ENCODE measurements around the gene SLC9A1.

DNA sequence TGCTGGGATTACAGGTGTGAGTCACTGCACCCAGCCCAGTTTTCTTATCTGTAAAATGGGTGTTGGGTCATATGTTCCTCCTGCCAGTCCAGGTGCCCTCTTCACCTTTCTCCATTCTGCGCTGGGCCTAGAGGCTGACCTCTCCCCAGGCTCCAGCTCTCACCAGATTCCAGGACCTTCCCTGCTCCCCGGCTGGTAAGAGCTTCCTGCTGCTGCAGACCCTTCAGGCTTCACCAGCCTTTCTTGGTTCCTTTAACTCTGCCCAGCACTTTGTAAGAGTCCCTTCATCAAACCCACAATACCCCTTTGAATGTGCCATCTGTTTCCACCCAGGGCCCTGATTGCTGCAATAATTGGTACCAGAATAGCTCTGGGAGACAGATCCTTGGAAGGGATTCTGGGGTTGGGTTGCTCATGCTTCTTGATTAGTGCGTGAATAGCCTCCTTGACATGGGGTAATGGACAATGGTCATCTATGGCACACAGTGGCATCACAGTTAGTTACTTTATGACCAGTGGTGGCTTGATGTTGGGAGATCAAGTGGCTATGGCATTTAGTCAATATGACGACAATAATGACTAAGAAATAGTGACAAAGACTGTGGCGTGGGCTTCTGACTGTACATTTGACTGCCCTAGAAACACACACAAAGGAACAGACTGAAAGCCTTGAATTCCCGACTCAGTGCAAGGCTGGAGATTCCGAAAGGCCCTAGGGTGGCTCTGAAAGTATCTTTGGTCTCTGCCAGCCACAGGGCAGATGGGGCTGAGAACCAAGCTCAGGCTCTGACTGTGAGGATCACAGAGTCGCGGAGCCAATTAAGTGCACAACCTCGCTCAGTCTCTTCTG is 67.3 kb downstream of the SLC9A1 start:
- TF ChIP-seq, protein P1, sequence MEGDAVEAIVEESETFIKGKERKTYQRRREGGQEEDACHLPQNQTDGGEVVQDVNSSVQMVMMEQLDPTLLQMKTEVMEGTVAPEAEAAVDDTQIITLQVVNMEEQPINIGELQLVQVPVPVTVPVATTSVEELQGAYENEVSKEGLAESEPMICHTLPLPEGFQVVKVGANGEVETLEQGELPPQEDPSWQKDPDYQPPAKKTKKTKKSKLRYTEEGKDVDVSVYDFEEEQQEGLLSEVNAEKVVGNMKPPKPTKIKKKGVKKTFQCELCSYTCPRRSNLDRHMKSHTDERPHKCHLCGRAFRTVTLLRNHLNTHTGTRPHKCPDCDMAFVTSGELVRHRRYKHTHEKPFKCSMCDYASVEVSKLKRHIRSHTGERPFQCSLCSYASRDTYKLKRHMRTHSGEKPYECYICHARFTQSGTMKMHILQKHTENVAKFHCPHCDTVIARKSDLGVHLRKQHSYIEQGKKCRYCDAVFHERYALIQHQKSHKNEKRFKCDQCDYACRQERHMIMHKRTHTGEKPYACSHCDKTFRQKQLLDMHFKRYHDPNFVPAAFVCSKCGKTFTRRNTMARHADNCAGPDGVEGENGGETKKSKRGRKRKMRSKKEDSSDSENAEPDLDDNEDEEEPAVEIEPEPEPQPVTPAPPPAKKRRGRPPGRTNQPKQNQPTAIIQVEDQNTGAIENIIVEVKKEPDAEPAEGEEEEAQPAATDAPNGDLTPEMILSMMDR (IDR thresholded peaks at IDR 0.05), result no peak
- no peak for TF ChIP-seq NRF1 (IDR thresholded peaks at IDR 0.05; ENCODE audit: low read depth, low read length)
- TF ChIP-seq RAD21 (IDR thresholded peaks at IDR 0.05; ENCODE audit: low read length), result no peak
- TF ChIP-seq, protein P2, sequence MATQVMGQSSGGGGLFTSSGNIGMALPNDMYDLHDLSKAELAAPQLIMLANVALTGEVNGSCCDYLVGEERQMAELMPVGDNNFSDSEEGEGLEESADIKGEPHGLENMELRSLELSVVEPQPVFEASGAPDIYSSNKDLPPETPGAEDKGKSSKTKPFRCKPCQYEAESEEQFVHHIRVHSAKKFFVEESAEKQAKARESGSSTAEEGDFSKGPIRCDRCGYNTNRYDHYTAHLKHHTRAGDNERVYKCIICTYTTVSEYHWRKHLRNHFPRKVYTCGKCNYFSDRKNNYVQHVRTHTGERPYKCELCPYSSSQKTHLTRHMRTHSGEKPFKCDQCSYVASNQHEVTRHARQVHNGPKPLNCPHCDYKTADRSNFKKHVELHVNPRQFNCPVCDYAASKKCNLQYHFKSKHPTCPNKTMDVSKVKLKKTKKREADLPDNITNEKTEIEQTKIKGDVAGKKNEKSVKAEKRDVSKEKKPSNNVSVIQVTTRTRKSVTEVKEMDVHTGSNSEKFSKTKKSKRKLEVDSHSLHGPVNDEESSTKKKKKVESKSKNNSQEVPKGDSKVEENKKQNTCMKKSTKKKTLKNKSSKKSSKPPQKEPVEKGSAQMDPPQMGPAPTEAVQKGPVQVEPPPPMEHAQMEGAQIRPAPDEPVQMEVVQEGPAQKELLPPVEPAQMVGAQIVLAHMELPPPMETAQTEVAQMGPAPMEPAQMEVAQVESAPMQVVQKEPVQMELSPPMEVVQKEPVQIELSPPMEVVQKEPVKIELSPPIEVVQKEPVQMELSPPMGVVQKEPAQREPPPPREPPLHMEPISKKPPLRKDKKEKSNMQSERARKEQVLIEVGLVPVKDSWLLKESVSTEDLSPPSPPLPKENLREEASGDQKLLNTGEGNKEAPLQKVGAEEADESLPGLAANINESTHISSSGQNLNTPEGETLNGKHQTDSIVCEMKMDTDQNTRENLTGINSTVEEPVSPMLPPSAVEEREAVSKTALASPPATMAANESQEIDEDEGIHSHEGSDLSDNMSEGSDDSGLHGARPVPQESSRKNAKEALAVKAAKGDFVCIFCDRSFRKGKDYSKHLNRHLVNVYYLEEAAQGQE (IDR thresholded peaks at IDR 0.05; ENCODE audit: low read depth, low read length), result no peak
- TF ChIP-seq YY1 (IDR thresholded peaks at IDR 0.05; ENCODE audit: low read depth), result no peak
- no peak for TF ChIP-seq EP300 (IDR thresholded peaks at IDR 0.05; ENCODE audit: borderline replicate concordance in 1 of 2, low read depth in 1 of 2, low read length in 1 of 2)
- TF ChIP-seq FOXM1 (IDR thresholded peaks at IDR 0.05; ENCODE audit: low read depth), result no peak
- no peak for TF ChIP-seq POLR2AphosphoS5 (IDR thresholded peaks at IDR 0.05; ENCODE audit: low read depth, low read length)
- TF ChIP-seq, protein P3, sequence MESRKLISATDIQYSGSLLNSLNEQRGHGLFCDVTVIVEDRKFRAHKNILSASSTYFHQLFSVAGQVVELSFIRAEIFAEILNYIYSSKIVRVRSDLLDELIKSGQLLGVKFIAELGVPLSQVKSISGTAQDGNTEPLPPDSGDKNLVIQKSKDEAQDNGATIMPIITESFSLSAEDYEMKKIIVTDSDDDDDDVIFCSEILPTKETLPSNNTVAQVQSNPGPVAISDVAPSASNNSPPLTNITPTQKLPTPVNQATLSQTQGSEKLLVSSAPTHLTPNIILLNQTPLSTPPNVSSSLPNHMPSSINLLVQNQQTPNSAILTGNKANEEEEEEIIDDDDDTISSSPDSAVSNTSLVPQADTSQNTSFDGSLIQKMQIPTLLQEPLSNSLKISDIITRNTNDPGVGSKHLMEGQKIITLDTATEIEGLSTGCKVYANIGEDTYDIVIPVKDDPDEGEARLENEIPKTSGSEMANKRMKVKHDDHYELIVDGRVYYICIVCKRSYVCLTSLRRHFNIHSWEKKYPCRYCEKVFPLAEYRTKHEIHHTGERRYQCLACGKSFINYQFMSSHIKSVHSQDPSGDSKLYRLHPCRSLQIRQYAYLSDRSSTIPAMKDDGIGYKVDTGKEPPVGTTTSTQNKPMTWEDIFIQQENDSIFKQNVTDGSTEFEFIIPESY (IDR thresholded peaks at IDR 0.05; ENCODE audit: borderline replicate concordance, low read depth), result no peak
